ENCODE results near the gene SERPINF2.
"Not testable (repeated sequence)": the region's sequence is repeated elsewhere in the genome, so short reads cannot be mapped to it uniquely, and the experiment has no call there.

The SERPINF2 gene

DNA sequence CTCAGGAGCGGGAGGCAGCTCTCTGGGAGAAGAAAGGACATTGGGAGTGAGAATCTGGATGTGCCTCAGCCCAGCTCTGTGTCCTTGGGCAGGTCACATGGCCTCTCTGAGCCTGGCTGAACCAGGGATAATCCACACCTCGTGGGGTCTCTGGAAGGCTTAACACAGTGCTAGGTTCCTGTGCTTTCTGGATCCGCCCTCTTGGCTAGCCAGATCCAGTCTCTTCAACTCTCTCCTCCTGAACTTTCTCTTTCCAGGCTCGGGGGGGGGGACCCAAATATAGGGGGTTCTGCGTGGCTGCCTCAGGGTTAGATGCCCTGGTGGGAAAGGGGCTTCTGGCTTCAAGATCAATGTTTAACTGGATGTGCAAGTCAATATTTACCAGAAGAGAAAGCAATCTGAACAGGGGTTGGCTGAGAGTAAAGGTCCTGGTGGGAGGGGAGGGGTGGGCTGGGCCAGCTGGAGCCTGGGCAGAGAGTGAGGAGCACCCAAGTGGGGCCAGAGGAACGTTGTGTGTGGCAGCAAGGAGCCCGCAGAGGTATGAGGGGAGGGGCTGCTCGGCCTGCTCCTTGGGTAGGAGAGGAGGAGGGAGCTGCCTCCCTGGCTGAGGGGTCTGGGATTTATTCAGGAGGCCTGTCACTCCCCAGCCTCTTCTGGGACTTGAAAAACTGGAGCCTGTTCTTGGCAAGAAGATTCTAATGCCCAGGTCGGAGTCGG is at the start of gene SERPINF2:
TSS of gene SERPINF2 (plus strand) at position 501 of the 717 bp plus-strand sequence. CDS start 2,125 bp downstream, outside the sequence.
- DNase-seq (ENCODE audit: low spot score): no peak

GRCh38 chr17:1693339-1693738 is 49.3 kb upstream of the SERPINF2 start:
- DNase-seq (ENCODE audit: low spot score): no peak

GRCh38 chr17:1695365-1695764 is 47.3 kb upstream of the SERPINF2 start:
- no peak for DNase-seq (ENCODE audit: low spot score)

GRCh38 chr17:1697681-1698080 is 45.0 kb upstream of the SERPINF2 start:
- DNase-seq (ENCODE audit: low spot score): no peak

- not testable (repeated sequence) for DNase-seq (ENCODE audit: low spot score)
Observed at GRCh38 chr17:1699891-1700290, 42.8 kb upstream of the SERPINF2 start.

DNA sequence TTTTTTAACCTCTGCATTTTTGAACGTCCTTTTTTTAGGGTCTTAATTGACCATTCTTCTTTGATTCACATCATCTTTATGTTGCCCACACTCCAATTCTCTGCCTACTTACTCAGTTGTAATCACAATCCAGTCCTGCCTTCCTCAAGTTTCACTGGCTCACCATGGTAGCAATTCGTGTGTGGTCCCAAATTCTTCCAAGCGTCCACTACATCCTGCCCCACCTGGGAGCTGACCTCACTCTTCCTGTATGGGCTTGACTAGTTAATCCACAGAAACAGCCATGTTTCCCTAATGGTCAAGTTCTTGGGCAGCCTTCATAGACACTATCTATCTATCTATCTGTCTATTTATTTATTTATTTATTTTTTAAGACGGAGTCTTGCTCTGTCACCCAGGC is 39.6 kb upstream of the SERPINF2 start:
- DNase-seq (ENCODE audit: low spot score): peak; percentile 45

GRCh38 chr17:1705004-1705403 is 37.7 kb upstream of the SERPINF2 start:
- no peak for DNase-seq (ENCODE audit: low spot score)

DNA sequence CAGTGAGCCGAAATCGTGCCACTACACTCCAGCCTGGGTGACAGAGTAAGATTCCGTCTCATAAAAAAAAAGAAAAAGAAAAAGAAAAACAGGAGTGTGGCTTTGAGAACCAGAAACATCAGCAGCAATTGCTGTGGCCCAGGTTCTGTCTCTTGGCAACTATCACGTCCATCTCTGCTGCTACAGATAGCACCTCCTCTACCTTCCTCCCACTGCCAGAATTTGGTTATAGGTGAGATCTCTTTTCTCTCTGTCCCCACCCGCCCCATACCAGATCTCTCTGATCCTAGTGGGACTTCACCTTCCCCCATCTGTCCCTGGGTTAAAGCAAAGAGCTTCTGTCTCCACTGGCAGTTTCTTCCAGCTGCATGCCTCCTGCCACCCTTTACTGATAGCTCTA is 35.6 kb upstream of the SERPINF2 start:
- DNase-seq (ENCODE audit: low spot score): no peak

- not testable (repeated sequence) for DNase-seq (ENCODE audit: low spot score)
Observed at GRCh38 chr17:1708791-1709346, 33.8 kb upstream of the SERPINF2 start.

DNA sequence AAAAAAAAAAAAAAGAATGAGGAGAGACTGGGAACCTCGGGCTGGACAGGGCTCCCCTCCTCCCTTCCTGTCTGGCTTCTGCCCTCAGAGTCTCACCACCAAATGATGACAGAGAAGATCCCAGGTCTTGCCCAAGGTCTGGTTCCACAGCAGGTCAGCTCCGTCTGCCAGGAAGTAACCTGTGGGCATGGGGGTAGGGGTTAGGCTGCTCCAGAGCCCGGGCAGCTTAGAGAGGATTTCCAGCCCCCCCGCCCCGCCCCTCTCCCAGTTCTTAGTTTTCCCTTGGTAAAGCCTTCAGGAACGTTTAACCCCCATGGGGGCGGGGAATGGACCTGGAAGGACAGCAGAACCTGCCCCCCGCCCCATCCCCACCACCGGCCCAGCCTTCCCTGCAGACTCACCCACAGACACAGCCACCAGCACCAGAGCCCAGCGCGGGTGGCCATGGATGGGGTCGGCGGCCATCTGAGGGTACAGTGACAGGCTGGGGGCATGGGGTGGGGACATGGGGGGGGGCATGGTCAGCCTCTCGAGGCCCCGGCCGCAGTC is 33.2 kb upstream of the SERPINF2 start:
- DNase-seq (ENCODE audit: low spot score): peak; percentile 23

DNA sequence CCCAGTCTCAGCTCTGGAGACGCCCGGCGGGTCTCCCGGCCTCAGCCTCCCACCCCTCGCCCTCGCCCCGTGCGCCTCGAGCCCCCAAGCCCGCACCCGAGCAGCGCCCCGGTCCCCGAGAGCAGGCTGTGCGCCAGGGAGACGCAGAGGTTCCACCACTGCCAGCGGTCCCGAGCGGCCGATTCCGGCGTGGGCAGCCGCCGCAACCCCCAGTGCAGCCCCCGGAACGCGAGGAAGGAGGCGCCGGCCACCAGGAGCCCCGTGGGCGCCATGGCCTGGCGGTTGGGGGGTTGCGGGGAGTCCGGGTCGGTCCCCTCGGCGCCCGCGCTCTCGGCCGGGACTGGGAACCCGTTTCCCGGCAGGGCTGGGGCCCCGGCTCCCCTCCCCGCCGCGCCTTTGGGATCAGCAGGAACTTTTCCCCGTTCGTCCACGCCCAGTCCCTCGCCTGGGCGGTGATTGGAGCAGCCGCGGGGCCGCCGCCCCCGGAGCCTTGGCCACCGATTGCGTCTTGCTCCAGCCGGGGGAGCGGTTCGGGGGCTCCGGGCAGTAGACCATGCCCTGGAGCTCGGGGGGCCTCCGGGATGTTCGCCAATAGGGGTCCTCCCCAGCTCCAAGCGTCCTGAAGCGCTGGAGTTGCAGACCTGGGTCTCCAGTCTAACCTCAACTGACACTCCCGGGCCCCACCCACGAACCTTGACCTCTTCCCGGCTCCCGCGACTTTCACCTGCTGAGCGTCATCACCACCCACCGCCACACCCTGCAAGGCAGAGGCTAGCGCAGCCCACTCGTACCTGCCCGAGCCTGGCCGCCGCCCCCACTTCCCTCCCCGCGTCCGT is 32.5 kb upstream of the SERPINF2 start, which contains the start of gene TLCD2:
TSS of gene TLCD2 (minus strand) at position 407 of the 836 bp plus-strand sequence. CDS start at position 272, 135 bp downstream.
- peak; percentile 74 for DNase-seq (ENCODE audit: low spot score)

- DNase-seq (ENCODE audit: low spot score): no peak
Observed at GRCh38 chr17:1710807-1711553, 31.7 kb upstream of the SERPINF2 start.

DNA sequence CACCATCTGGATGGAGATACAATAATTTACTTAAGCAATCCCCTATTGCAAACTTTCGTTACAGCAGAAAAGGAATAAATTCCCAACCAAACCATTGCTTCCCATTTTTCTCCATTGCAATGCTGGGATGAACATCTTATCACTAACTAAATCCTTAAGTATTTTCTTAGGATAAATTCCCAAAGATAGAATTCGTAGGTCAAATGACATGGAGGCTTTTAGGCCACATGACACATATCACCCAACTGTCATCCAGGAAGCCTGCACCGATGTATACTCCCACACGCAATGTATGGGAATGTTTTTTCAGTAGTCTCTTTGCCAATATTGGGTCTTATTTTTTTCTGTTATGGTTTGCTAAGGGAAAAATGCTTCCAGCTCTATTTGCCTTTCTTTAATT is 30.9 kb upstream of the SERPINF2 start:
- no peak for DNase-seq (ENCODE audit: low spot score)

DNA sequence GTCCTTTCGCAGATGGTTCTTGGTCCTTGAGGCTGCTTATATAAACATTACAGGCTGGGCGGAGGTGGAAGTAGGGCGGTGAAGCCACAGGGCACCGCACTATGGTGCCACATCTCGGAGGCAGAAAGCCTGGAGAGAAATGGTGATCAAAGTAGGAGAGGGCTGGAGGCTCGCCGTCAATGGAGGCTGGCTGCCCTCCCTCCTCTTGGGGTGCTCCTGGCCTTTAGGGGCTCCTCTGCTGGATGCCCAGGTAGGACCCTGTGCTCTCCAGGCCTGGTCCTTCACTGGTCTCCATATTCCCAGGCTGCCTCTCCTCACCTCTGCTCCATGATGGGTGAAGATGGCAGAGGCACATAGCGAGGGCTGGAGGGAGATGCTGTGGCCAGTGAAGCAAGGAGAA is 30.4 kb upstream of the SERPINF2 start:
- DNase-seq (ENCODE audit: low spot score): no peak

- no peak for DNase-seq (ENCODE audit: low spot score)
Observed at GRCh38 chr17:1713160-1713877, 29.4 kb upstream of the SERPINF2 start.

- peak; percentile 82 for DNase-seq (ENCODE audit: low spot score)
Observed at GRCh38 chr17:1713878-1714426, 28.7 kb upstream of the SERPINF2 start.

DNA sequence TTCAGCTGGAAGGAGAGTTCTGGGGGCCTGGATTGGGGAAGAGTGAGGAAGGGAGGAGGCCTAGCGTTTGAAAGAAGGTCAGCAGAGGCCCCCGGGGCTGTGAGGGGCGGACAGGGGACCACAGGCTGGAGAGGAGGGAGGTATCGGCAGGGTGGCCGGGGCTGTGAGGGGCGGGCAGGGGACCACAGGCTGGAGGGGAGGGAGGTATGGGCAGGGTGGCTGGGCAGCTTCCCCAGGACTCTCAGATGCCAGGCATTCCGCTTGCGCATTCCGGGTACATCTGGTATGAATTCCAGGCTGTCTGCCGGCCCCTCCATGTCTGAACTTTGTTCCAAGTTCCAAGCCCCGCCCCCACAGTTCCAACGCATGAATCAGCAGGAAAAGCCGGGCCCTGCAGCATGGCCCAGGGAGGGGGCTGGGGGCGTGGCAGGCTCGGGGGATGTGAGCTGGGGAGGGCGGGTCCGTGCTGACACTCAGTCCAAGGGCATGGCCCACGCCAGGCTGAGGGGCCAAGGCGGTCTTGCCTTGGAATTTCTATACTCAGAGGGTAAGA is 28.2 kb upstream of the SERPINF2 start:
- peak; percentile 95 for DNase-seq (ENCODE audit: low spot score)

DNA sequence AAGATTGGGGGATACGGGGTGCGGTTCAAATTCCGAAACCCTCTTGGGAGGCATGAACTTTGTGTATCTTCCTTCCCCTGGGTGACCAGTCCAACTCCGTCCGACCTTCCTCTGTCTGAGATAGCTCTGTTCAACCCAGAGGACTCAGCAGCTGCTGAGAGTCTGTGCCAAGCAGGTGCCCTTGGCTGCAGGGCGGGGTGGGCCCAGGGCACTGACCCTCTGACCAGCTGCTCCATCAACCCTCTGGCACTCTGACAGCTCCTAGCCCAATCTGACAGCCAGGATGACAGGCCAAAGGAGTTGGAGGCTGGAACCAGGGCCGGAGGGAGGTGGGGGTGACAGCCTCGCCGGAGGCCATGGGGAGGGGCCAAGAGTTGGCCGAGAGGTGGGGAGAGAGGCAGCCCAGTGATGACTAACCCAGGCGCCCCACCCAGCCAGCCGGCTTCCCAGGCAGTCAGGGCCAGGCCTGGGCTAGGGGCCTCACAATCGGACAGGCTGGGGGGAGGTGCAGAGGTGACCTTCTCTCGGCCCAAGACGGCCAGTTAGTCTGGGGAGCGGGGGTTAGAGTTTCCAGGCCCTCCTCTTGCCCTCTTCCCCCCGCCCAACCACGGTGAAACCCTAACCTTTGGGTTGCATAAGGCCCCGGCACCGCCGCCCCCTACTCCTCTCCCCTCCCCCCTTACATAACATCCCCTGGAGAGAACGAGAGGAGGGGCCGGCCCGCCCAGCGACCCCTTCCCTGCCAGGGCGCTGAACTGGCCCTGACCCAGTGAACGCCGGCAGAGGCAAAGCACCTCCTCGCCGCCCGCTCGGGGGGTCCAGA is 27.5 kb upstream of the SERPINF2 start:
- peak; percentile 84 for DNase-seq (ENCODE audit: low spot score)

DNA sequence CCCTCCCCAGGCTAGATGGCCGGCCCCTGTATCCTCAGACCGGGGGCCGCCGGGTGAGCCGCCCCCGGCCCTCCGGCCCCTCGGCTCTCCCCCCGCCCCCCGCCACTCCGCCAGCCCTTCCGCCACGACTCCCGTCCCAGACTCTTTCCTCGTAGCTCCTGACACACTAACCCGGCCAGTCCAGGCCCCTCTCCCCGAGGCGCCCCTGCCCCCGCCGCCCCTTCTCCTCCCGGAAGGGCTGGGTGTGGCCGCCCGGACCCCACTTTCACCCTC is 26.9 kb upstream of the SERPINF2 start:
- DNase-seq (ENCODE audit: low spot score): no peak

Measured in SW480 (cell line).